Measurements from ENCODE around the gene NELFA. TPM values are rescaled to one million over a fixed set of nuclear protein-coding genes. Genes with fewer than 3 reads are reported as not detected.

NELFA gene
- total RNA-seq, 1 experiment from 2014 or later, result 55.0 TPM

DNA sequence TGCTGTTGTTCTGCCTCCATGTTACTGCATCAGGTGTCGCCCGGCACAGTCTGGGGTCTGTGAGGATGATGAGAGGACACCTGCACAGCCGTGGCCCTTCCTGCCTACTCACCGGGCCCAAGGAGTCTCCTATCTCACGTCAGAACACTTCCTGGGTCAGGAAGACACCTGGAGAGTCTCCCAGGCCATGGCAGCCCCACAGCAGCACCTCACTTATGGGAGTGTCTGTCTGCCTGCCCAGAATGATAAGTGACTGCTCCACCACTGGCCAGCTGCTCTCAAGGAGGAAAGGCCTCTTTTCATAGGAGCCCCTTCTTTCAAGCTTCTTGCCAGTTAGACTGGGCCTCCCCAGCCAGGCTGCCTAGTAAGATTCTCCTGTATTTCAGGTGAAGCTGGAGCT is 56.1 kb downstream of the NELFA start:
- H2BK120ac ChIP-seq (ENCODE audit: low read depth, low read length, poor library complexity, severe bottlenecking), result no peak overlapping the region
- Mint-ChIP-seq H3K4me3 (no peak overlapping the region), H3K27me3 (ENCODE audit: low read depth) (no peaks in the 10 kb centered on the region), H3K36me3 (ENCODE audit: insufficient read depth in 1 of 3, low read depth in 3 of 3) (peaks cover 27 to 61% (median 59%) of the 10 kb centered on the region in 3 experiments; a peak in 6 of 7 replicates), H3K9me3 (no peaks in the 10 kb centered on the region), H3K4me1 (no peaks in the 10 kb centered on the region), H3K27ac (peak overlapping the region in 2 of 3 experiments; percentile 21 to 44; a peak in 1 of 7 replicates)
- H3K79me2 ChIP-seq (ENCODE audit: insufficient read depth, low read length), result no peaks in the 10 kb centered on the region
- H3K4me1 ChIP-seq (ENCODE audit: insufficient read depth, low read length), result no peaks in the 10 kb centered on the region
- H3K14ac ChIP-seq (ENCODE audit: insufficient read depth, low read length), result no peak overlapping the region
- no peak overlapping the region for H3K56ac ChIP-seq (ENCODE audit: insufficient read length, low read depth, low read length)
- no CpG with 5 or more reads among the region's 5 CpGs for WGBS (ENCODE audit: extremely low coverage, insufficient read length, low lambda C conversion rate)
- TF ChIP-seq CTCF (conservative IDR thresholded peaks at IDR 0.05), result no peak
- H3K4ac ChIP-seq (ENCODE audit: low read depth, low read length), result no peak overlapping the region
- H2BK12ac ChIP-seq (ENCODE audit: insufficient read length, low read depth, low read length), result no peak overlapping the region
- DNase-seq, result no peak
- H4K5ac ChIP-seq (ENCODE audit: insufficient read length, low read depth, low read length), result no peak overlapping the region
- no peak overlapping the region for H3K18ac ChIP-seq (ENCODE audit: insufficient read length, low read depth, low read length)
- H2AK5ac ChIP-seq (ENCODE audit: insufficient read length, low read length), result no peak overlapping the region
- no peaks in the 10 kb centered on the region for H4K20me1 ChIP-seq (ENCODE audit: control insufficient read depth, insufficient read depth, insufficient read length)
- no peak overlapping the region for H4K8ac ChIP-seq (replicated peaks; ENCODE audit: insufficient read length, low read depth, low read length)
- H3K79me1 ChIP-seq (ENCODE audit: insufficient read depth, low read depth, low read length, poor library complexity, severe bottlenecking), result no peaks in the 10 kb centered on the region
- H2AFZ ChIP-seq (ENCODE audit: low read length), result no peak overlapping the region
- no peaks in the 10 kb centered on the region for H3K23me2 ChIP-seq (ENCODE audit: insufficient read length, low read depth, low read length, poor library complexity, severe bottlenecking)
- no peak overlapping the region for H3K27ac ChIP-seq (ENCODE audit: insufficient read length, low read depth, low read length)
- no peak overlapping the region for H2BK20ac ChIP-seq (ENCODE audit: low read depth, low read length, poor library complexity, severe bottlenecking)
- no peak overlapping the region for H4K91ac ChIP-seq (ENCODE audit: insufficient read length, low read depth, low read length)
- H3K4me2 ChIP-seq (ENCODE audit: insufficient read depth, insufficient read length, low read length), result no peak overlapping the region
- H3K27me3 ChIP-seq (ENCODE audit: insufficient read depth, low read length), result no peaks in the 10 kb centered on the region
- H2BK5ac ChIP-seq (ENCODE audit: insufficient read length, low read length), result no peak overlapping the region
- H3K9me3 ChIP-seq (ENCODE audit: control insufficient read depth, low read depth, low read length), result no peaks in the 10 kb centered on the region
- no peak overlapping the region for H3K23ac ChIP-seq (ENCODE audit: insufficient read length, low read depth, low read length)
- no peak overlapping the region for H2BK15ac ChIP-seq (ENCODE audit: low read depth, low read length)
- H3T11ph ChIP-seq (ENCODE audit: low read length), result no peak overlapping the region
- no peak overlapping the region for H3K9ac ChIP-seq (ENCODE audit: extremely low read depth, insufficient read length, low read length)

Measured in H9 (cell line).